ENCODE data around the gene CBX5. TPM values are rescaled to one million over a fixed set of nuclear protein-coding genes. Genes with fewer than 3 reads are reported as not detected.
"Not testable (repeated sequence)": the region's sequence is repeated elsewhere in the genome, so short reads cannot be mapped to it uniquely, and the experiment has no call there.

CBX5 gene
- total RNA-seq (2022) (109 and 112 TPM in 2 replicates), Bru-seq, nascent RNA (percentile 89 among the genes with signal in this experiment), BruChase-seq, experiment 1, labeled RNA remaining after a 6-hour chase (percentile 99 among the genes with signal in this experiment), BruChase-seq, experiment 2, labeled RNA remaining after a 2-hour chase (percentile 97 among the genes with signal in this experiment)
- long read RNA-seq, full-length matches to known transcripts, result 51 of 85 reads
- long read RNA-seq, partial matches to known transcripts, result 2 of 85 reads
- long read RNA-seq, other reads (novel, unspliced or antisense), result 32 of 85 reads

GRCh38 chr12:54279632-54280467 lies at the start of gene CBX5:
Gene CBX5, minus strand, starts transcription at chr12:54280122. Its CDS starts 22,472 bp downstream, at chr12:54257650.
- TF ChIP-seq, protein P1, sequence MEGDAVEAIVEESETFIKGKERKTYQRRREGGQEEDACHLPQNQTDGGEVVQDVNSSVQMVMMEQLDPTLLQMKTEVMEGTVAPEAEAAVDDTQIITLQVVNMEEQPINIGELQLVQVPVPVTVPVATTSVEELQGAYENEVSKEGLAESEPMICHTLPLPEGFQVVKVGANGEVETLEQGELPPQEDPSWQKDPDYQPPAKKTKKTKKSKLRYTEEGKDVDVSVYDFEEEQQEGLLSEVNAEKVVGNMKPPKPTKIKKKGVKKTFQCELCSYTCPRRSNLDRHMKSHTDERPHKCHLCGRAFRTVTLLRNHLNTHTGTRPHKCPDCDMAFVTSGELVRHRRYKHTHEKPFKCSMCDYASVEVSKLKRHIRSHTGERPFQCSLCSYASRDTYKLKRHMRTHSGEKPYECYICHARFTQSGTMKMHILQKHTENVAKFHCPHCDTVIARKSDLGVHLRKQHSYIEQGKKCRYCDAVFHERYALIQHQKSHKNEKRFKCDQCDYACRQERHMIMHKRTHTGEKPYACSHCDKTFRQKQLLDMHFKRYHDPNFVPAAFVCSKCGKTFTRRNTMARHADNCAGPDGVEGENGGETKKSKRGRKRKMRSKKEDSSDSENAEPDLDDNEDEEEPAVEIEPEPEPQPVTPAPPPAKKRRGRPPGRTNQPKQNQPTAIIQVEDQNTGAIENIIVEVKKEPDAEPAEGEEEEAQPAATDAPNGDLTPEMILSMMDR (IDR thresholded peaks at IDR 0.05; ENCODE audit: unreplicated experiment), result no peak
- no peak within 1 kb of the TSS for H3K4me3 Mint-ChIP-seq (ENCODE audit: unreplicated experiment)
- ChIA-PET CTCF (interaction anchor here (0.6 to 2.0 kb wide), 8 partner anchors 14 to 1233 kb away, joined by 3 to 9 read pairs (median 4); no protein-coding TSS in a partner anchor), POLR2A (interaction anchor here (0.7 to 4.9 kb wide), 46 partner anchors 7 to 1653 kb away, joined by 3 to 99 read pairs (median 5); partner anchors contain the start of genes COPZ1, HOXC6, HOXC9 and NFE2)
- no peak within 1 kb of the TSS for H3K27ac Mint-ChIP-seq (ENCODE audit: low read depth, unreplicated experiment)
- no peaks in the 10 kb centered on the region for H3K9me3 Mint-ChIP-seq (ENCODE audit: unreplicated experiment)
- peak; percentile 100 for DNase-seq (ENCODE audit: unreplicated experiment)
- intact Hi-C loops (cut with micrococcal nuclease), result loop anchor here (1.0 to 5.0 kb wide), 3 partner anchors 21 to 58 kb away; partner anchors contain the start of gene COPZ1
- H3K27me3 Mint-ChIP-seq (ENCODE audit: insufficient read depth, unreplicated experiment), result no peaks in the 10 kb centered on the region
- BruUV-seq (replicated peaks), result no TSS peak
- H3K4me1 Mint-ChIP-seq (ENCODE audit: insufficient read depth, unreplicated experiment), result peaks cover 25% of the 10 kb centered on the region
- H3K36me3 Mint-ChIP-seq (ENCODE audit: insufficient read depth, unreplicated experiment), result peaks cover 20% of the 10 kb centered on the region

DNA sequence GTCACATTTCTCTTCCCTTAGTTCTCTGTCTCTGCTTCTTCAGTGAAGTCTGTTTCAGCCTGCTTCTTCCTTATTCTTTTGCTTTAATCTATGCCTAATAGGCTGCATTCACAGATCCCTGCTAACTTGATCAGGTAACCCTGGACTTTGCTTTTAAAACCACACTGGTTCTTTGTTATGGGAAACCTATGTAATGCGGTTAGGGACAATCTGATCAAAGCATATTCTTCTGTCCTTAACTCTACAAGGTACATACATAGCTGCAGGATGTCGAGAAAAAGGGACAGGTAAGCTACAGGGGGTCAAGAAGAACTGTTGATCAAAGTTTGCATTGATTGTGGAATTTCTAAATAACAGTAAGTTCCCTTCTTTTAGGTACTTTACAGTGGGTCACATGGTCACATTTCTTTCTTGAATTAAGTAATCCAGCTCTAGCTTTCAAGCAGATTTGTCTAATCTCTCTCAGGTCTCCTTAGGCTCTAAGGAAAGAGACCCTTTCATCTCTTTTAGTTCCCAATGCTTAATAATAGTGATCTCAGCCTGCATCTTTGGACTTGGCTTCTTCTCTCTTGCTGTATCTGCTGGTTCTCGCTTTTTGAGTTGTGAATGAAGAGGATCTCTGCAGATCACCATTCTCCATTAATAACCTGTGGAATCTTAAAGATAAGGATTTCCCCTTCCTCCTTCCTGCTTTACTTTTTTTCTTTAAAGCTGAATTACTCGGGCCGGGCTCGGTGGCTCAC lies 48.8 kb upstream of the CBX5 start:
- H3K4me3 Mint-ChIP-seq (ENCODE audit: unreplicated experiment), result no peak overlapping the region
- CTCF ChIA-PET, result interaction anchor here (0.6 to 3.7 kb wide), 13 partner anchors 9 to 381 kb away, joined by 3 to 21 read pairs (median 5); no protein-coding TSS in a partner anchor
- intact Hi-C loops (cut with micrococcal nuclease), result no loop called here
- no TSS peak for BruUV-seq (replicated peaks)
- peaks cover 45% of the 10 kb centered on the region for H3K36me3 Mint-ChIP-seq (ENCODE audit: insufficient read depth, unreplicated experiment)
- POLR2A ChIA-PET, result interaction anchor here (0.7 to 4.7 kb wide), 2 partner anchors 40 to 48 kb away, joined by 3 to 36 read pairs; partner anchors contain the start of genes CBX5 and HNRNPA1
- no peak for DNase-seq (ENCODE audit: unreplicated experiment)
- no peaks in the 10 kb centered on the region for H3K27me3 Mint-ChIP-seq (ENCODE audit: insufficient read depth, unreplicated experiment)
- no peaks in the 10 kb centered on the region for H3K9me3 Mint-ChIP-seq (ENCODE audit: unreplicated experiment)
- peaks cover 30% of the 10 kb centered on the region for H3K4me1 Mint-ChIP-seq (ENCODE audit: insufficient read depth, unreplicated experiment)
- TF ChIP-seq, protein P1 (IDR thresholded peaks at IDR 0.05; ENCODE audit: unreplicated experiment), result no peak
- H3K27ac Mint-ChIP-seq (ENCODE audit: low read depth, unreplicated experiment), result peak overlapping the region; percentile 10

DNA sequence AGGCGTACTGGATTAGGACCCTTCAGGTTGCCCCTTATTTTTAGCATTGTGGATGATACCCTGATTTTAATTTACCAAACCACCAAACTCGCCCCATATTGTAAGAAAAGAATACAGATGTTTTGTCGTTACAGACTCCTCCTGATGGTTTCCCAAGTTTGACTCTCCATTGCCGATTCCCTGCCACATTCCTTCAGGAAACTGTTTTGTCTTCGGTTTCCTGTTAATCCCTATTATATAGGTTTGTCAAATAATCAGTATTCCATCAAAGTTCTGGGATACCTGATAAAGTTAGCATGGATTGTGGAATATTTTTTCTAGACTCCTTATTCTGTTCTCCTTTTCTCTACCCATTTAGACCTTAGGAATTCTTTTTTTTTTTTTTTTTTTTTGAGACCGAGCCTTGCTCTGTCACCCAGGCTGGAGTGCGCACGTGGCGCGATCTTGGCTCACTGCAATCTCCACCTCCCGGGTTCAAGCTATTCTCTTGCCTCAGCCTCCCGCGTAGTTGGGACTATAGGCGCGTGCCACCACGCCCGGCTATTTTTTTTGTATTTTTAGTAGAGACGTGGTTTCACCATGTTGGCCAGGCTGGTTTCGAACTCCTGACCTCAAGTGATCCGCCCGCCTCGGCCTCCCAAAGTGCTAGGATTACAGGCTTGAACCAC lies 45.7 kb upstream of the CBX5 start:
- Mint-ChIP-seq H3K36me3 (ENCODE audit: insufficient read depth, unreplicated experiment) (peaks cover 23% of the 10 kb centered on the region), H3K4me3 (ENCODE audit: unreplicated experiment) (peak overlapping the region; percentile 100), H3K4me1 (ENCODE audit: insufficient read depth, unreplicated experiment) (peaks cover 27% of the 10 kb centered on the region), H3K27ac (ENCODE audit: low read depth, unreplicated experiment) (peak overlapping the region; percentile 100)
- not testable (repeated sequence) for DNase-seq (ENCODE audit: unreplicated experiment); H3K27me3 Mint-ChIP-seq (ENCODE audit: insufficient read depth, unreplicated experiment); H3K9me3 Mint-ChIP-seq (ENCODE audit: unreplicated experiment)
- ChIA-PET POLR2A (interaction anchor here (0.6 to 4.7 kb wide), 22 partner anchors 9 to 1403 kb away, joined by 3 to 41 read pairs (median 7); partner anchors contain the start of genes CBX5, CD63, HNRNPA1 and HOXC9), CTCF (interaction anchor here (0.6 to 3.7 kb wide), 27 partner anchors 9 to 111 kb away, joined by 3 to 57 read pairs (median 5); partner anchors contain the start of gene NFE2)
- intact Hi-C loops (cut with micrococcal nuclease), result loop anchor here (1.0 kb wide), 1 partner anchor 45 kb away; the partner anchor contains the start of genes CBX5 and HNRNPA1
- TSS peak; percentile 78 for BruUV-seq (replicated peaks)
